ENCODE data around the gene CCDC149.

CCDC149 gene

GRCh38 chr4:24849756-24850155 is 63.1 kb downstream of the CCDC149 start:
- TF ChIP-seq, protein P1, sequence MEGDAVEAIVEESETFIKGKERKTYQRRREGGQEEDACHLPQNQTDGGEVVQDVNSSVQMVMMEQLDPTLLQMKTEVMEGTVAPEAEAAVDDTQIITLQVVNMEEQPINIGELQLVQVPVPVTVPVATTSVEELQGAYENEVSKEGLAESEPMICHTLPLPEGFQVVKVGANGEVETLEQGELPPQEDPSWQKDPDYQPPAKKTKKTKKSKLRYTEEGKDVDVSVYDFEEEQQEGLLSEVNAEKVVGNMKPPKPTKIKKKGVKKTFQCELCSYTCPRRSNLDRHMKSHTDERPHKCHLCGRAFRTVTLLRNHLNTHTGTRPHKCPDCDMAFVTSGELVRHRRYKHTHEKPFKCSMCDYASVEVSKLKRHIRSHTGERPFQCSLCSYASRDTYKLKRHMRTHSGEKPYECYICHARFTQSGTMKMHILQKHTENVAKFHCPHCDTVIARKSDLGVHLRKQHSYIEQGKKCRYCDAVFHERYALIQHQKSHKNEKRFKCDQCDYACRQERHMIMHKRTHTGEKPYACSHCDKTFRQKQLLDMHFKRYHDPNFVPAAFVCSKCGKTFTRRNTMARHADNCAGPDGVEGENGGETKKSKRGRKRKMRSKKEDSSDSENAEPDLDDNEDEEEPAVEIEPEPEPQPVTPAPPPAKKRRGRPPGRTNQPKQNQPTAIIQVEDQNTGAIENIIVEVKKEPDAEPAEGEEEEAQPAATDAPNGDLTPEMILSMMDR (IDR thresholded peaks at IDR 0.05; ENCODE audit: control insufficient read depth, extremely low read depth, insufficient read depth): no peak
- no peak for DNase-seq (ENCODE audit: low read depth)
- no peak overlapping the region for H3K4me3 ChIP-seq (ENCODE audit: low read depth, low read length)

DNA sequence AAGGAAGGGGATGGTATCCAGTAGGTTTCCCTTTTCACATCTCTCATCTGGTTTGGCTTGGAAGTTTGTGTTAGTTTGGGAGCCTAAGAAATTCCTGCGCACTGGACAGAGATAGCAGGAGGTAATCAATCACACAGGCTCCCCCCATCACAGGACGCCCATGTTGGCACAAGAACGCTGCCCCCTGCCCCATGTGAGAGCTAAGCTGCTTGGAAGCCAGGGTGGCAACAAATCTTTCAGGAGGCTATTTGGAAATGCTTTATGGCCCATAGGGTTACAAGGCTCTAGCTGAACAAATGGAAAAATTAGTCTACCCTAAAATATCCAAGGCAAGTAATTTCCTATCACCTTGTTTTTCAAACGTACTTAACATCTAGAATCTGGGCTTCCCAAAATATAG is 63.5 kb downstream of the CCDC149 start:
- TF ChIP-seq, protein P1 (IDR thresholded peaks at IDR 0.05; ENCODE audit: control insufficient read depth, extremely low read depth, insufficient read depth): no peak
- DNase-seq (ENCODE audit: low read depth): no peak
- no peak overlapping the region for H3K4me3 ChIP-seq (ENCODE audit: low read depth, low read length)

- DNase-seq (ENCODE audit: low read depth): no peak
- H3K4me3 ChIP-seq (ENCODE audit: low read depth, low read length): no peak overlapping the region
- TF ChIP-seq, protein P1 (IDR thresholded peaks at IDR 0.05; ENCODE audit: control insufficient read depth, extremely low read depth, insufficient read depth): no peak
These were observed 66.1 kb downstream of the CCDC149 start for GRCh38 chr4:24846716-24847115.

- H3K4me3 ChIP-seq (ENCODE audit: low read depth, low read length): no peak overlapping the region
- no peak for DNase-seq (ENCODE audit: low read depth)
- TF ChIP-seq, protein P1 (IDR thresholded peaks at IDR 0.05; ENCODE audit: control insufficient read depth, extremely low read depth, insufficient read depth): no peak
These were observed 66.9 kb downstream of the CCDC149 start for GRCh38 chr4:24845902-24846301.

DNA sequence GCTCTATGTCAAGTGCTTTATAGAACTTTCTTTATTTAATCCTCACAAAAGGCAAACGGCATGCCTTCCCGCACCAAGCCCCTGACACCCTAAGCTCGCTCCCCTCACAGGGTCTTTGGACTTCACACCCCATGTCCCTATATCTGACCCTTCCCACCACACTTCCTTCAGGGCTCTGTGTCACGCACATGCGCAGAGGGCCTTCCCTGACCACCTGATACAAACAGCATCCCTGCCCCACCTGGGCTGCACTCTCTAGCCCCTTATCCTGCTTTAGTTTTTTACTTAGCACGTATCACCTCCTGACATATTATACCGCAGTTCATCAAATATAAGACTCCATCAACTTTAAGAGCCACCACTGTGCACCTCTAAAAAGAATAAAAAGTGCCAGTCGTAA is 67.7 kb downstream of the CCDC149 start:
- DNase-seq (ENCODE audit: low read depth): no peak
- TF ChIP-seq, protein P1 (IDR thresholded peaks at IDR 0.05; ENCODE audit: control insufficient read depth, extremely low read depth, insufficient read depth): no peak
- no peak overlapping the region for H3K4me3 ChIP-seq (ENCODE audit: low read depth, low read length)

DNA sequence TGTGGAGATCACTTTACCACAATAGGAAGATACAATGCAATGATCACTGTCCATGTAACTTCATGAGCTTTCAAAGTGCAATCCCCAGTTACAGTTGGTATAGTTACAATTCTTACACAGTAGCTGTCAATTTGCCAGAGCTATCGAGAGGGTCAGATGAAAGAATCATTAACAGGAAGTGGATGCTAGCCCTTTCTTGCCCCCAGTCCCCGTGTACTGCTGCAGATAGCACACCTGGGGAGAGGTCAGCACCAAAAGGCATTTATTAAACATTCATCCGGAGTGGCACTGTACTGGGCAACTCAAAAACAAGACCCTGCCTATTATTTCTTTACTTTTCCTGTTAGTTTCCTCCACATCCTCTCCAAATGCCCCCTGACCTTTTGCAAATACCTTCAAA is 69.7 kb downstream of the CCDC149 start:
- TF ChIP-seq, protein P1 (IDR thresholded peaks at IDR 0.05; ENCODE audit: control insufficient read depth, extremely low read depth, insufficient read depth): no peak
- no peak overlapping the region for H3K4me3 ChIP-seq (ENCODE audit: low read depth, low read length)
- no peak for DNase-seq (ENCODE audit: low read depth)

GRCh38 chr4:24842356-24842755 is 70.5 kb downstream of the CCDC149 start:
- DNase-seq (ENCODE audit: low read depth): no peak
- TF ChIP-seq, protein P1 (IDR thresholded peaks at IDR 0.05; ENCODE audit: control insufficient read depth, extremely low read depth, insufficient read depth): no peak
- no peak overlapping the region for H3K4me3 ChIP-seq (ENCODE audit: low read depth, low read length)

Measured in LNCaP clone FGC (cell line).